IPS-15b (cell line): ENCODE data around the gene NBAS.

ENCODE experiments used
- H3K27me3 ChIP-seq: one replicate; pipeline ENCODE4 v1.6.1; 2013; ENCODE audit warnings: low read length; ENCODE audit not compliant: control insufficient read depth, insufficient read depth
- H3K36me3 ChIP-seq: one replicate; pipeline ENCODE4 v1.6.1; 2013; ENCODE audit warnings: low read length; ENCODE audit not compliant: control insufficient read depth, insufficient read depth
- H3K4me1 ChIP-seq: one replicate; pipeline ENCODE4 v1.6.1; 2013; ENCODE audit warnings: mild to moderate bottlenecking, low read length; ENCODE audit not compliant: control insufficient read depth, insufficient read depth
- H3K4me3 ChIP-seq: one replicate; pipeline ENCODE4 v1.5.1; 2013; ENCODE audit warnings: low read depth, low read length
- H3K9ac ChIP-seq: one replicate; pipeline ENCODE4 v1.6.1; 2013; ENCODE audit warnings: low read depth, mild to moderate bottlenecking, low read length
- H3K9me3 ChIP-seq: one replicate; pipeline ENCODE4 v1.6.1; 2013; ENCODE audit warnings: mild to moderate bottlenecking, low read length; ENCODE audit not compliant: control insufficient read depth, insufficient read depth

NBAS gene

DNA sequence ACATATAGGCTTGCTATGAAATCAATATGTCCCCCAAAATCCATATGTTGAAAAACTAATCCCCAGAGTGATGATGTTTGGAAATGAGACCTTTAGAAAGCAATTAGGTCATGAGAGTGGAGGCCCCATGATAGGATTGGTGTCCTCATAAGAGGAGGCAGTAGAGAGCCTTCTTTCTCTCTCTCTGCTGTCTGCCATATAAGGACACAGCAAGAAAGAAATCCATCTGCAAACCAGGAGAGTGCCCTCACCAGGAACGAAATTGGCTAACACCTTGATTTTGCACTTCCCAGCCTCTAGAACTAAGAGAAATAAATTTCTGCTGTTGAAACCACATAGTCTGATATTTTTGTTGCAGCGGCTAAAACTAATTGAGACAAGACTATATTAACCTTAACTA, 89.5 kb downstream of the NBAS start:
- Histone ChIP-seq H3K9ac (no peak overlapping the region), H3K9me3 (no peaks in the 10 kb centered on the region), H3K27me3 (no peaks in the 10 kb centered on the region), H3K4me3 (no peak overlapping the region), H3K4me1 (no peaks in the 10 kb centered on the region), H3K36me3 (peaks cover 3% of the 10 kb centered on the region)

- no peaks in the 10 kb centered on the region for H3K9me3 ChIP-seq
- no peak overlapping the region for H3K4me3 ChIP-seq
- H3K36me3 ChIP-seq, result no peaks in the 10 kb centered on the region
- no peaks in the 10 kb centered on the region for H3K4me1 ChIP-seq
- H3K27me3 ChIP-seq, result no peaks in the 10 kb centered on the region
- H3K9ac ChIP-seq, result no peak overlapping the region
Measured at GRCh38 chr2:15460112-15460620, 101.0 kb downstream of the NBAS start.

DNA sequence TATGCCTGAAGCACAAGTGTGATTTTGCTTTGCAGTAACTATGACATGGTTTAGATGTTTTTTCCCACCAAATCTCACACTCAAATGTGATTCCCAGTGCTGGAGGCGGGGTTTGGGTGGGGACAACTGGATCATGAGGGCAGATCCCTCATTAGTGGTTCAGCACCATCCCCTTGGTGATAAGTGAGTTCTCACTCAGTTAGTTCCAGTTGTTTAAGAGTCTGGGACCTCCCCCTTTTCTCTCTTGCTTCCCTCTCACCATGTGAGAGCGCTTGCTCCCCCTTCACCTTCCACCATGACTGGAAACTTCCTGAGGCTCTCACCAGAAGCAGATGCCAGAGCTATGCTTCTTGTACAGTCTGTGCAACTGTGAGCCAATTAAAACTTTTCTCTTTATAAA, 102.9 kb downstream of the NBAS start:
- H3K9ac ChIP-seq, result no peak overlapping the region
- no peak overlapping the region for H3K4me3 ChIP-seq
- H3K9me3 ChIP-seq, result no peaks in the 10 kb centered on the region
- no peaks in the 10 kb centered on the region for H3K4me1 ChIP-seq
- no peaks in the 10 kb centered on the region for H3K36me3 ChIP-seq
- H3K27me3 ChIP-seq, result no peaks in the 10 kb centered on the region

DNA sequence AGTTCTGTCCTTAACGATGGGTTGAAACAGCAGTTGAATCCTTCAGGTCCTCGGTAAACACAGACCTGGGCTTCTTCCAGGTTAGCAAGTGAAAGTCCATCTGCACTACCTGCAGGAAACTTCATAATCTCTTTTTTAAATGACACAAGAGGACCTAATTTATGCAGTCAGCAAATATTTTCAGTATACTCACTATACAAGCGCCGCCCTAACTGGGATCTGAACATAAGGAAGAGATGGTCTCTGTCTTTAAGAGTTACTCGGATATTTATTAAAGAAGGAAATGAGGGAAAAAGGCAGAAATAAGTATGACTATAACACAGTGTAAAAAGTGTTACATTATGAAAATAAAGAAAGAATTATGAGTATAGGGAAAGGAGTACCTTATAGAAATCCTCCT, 103.3 kb downstream of the NBAS start:
- Histone ChIP-seq H3K36me3 (no peaks in the 10 kb centered on the region), H3K4me1 (no peaks in the 10 kb centered on the region), H3K27me3 (no peaks in the 10 kb centered on the region), H3K4me3 (no peak overlapping the region), H3K9ac (no peak overlapping the region), H3K9me3 (no peaks in the 10 kb centered on the region)

DNA sequence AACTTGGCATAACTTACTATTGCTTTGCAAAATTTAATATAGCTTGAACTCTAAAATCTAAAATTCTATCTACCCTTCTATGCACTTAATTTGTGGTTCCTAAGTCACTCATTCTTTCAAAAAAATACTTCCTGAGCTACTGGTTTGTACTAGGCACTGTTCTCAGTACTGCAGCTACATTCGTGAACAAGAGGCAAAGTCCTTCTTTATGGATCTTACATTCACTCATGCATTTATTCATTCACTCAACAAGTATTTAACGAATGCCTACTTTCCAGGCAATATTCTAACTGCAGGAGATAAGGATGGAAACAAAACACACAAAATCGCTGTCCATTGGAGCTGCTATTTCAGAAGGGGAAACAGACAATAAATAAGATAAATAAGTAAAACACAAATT, 104.8 kb downstream of the NBAS start:
- Histone ChIP-seq H3K4me3 (no peak overlapping the region), H3K27me3 (no peaks in the 10 kb centered on the region), H3K9ac (no peak overlapping the region), H3K9me3 (no peaks in the 10 kb centered on the region), H3K36me3 (no peaks in the 10 kb centered on the region), H3K4me1 (no peaks in the 10 kb centered on the region)

DNA sequence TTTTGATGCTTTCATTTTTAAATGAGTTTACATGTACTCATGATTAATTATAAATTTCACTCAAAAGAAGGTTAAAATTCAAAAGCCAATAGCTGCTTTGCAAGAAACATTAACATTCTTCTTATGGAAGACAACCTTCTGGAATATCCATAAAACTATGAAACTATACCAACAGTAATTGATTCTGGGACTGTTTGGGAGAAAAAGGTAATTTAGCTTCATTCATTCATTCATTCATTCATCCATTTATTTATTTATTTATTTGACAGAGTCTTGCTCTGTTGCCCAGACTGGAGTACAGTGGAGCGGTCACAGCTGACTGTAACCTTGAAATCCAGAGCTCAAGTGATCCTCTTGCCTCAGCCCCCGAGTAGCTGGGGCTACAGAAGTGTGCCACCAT, 110.3 kb downstream of the NBAS start:
- no peaks in the 10 kb centered on the region for H3K9me3 ChIP-seq
- peaks cover 3% of the 10 kb centered on the region for H3K4me1 ChIP-seq
- no peak overlapping the region for H3K9ac ChIP-seq
- H3K27me3 ChIP-seq, result no peaks in the 10 kb centered on the region
- H3K4me3 ChIP-seq, result no peak overlapping the region
- H3K36me3 ChIP-seq, result no peaks in the 10 kb centered on the region

GRCh38 chr2:15449556-15450236, 111.4 kb downstream of the NBAS start:
- no peaks in the 10 kb centered on the region for H3K9me3 ChIP-seq
- H3K36me3 ChIP-seq, result no peaks in the 10 kb centered on the region
- H3K4me3 ChIP-seq, result no peak overlapping the region
- no peak overlapping the region for H3K9ac ChIP-seq
- no peaks in the 10 kb centered on the region for H3K27me3 ChIP-seq
- H3K4me1 ChIP-seq, result peaks cover 3% of the 10 kb centered on the region

DNA sequence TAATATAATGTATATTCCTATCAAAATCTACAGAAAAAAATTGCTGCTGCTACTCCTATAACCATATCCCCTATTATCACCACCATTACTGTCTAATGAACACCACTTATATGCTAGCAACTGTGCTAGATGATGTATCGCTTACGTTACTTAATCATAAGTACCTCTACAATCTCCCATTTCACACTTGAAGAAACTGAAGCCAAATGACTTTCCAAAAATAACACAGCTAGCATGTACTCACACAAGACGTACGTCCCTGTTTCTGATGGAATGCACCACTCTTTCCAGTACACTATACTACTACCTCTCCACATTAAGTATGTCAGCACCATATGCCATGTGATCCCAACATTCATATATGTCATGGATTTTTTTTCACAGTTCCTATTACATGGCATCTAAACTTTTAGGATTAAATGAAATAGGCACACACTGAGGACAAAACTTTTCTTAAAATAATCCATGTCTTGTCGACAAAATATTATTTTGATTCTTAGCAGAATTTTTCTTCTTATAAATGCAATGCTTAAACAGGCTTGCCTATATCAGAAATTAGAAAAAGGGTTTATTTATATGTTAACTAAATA, 112.8 kb downstream of the NBAS start:
- Histone ChIP-seq H3K4me1 (peaks cover 3% of the 10 kb centered on the region), H3K27me3 (no peaks in the 10 kb centered on the region), H3K9me3 (no peaks in the 10 kb centered on the region), H3K4me3 (no peak overlapping the region), H3K9ac (no peak overlapping the region), H3K36me3 (no peaks in the 10 kb centered on the region)

DNA sequence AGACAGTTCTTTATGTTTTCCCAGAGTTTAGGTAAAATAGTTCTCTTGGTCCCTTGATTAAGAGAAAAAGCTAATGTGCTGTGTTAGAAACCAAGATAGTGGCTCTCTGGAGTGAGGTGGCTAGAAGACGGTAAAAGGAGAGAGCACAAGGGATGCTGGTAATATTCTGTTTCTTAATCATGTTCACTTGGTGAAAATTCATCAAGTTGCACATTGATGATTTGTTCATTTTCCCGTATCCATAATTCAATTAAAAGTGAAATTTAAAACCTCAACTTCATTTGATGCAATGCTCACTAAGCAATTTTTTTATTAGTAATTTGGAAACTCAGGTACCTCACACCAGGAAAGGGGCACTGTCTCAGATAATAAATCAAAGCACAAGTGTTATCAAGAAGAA, 113.8 kb downstream of the NBAS start:
- Histone ChIP-seq H3K9ac (no peak overlapping the region), H3K9me3 (no peaks in the 10 kb centered on the region), H3K27me3 (no peaks in the 10 kb centered on the region), H3K4me1 (peaks cover 3% of the 10 kb centered on the region), H3K36me3 (no peaks in the 10 kb centered on the region), H3K4me3 (no peak overlapping the region)

GRCh38 chr2:15446961-15447360, 114.2 kb downstream of the NBAS start:
- no peak overlapping the region for H3K9ac ChIP-seq
- no peak overlapping the region for H3K4me3 ChIP-seq
- no peaks in the 10 kb centered on the region for H3K36me3 ChIP-seq
- H3K4me1 ChIP-seq, result peaks cover 3% of the 10 kb centered on the region
- no peaks in the 10 kb centered on the region for H3K9me3 ChIP-seq
- no peaks in the 10 kb centered on the region for H3K27me3 ChIP-seq

DNA sequence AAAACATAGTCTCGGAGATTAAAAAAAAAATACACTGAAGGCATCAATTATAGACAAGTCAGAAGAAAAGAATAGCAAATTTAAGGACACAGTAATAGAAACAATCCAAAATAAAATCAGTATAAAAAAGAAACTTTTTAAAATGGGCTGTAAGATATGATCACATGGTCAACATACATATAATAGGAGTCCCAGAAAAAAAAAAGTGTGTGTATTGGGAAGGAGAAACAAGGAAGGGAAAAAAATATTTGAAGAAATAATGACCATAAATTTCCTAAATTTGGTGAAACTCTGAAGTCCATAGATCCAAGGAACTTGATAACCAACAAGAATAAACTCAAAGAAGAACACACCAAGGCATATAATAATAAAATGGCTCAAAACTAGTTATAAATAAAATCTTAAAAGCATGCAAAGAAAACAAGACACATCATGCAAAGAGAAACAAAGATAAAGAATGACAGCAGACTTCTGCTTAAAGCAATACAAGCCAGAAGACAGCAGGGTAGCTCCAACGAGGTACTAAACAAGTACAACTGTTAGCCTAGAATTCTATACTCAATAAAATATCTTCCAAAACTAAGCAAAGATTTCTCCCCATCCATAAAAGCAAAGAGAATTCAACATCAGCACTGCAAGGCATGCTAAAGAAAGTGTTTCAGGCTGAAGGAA, 115.1 kb downstream of the NBAS start:
- Histone ChIP-seq H3K4me1 (peaks cover 3% of the 10 kb centered on the region), H3K9me3 (no peaks in the 10 kb centered on the region), H3K36me3 (no peaks in the 10 kb centered on the region), H3K27me3 (no peaks in the 10 kb centered on the region), H3K4me3 (no peak overlapping the region), H3K9ac (no peak overlapping the region)
